GM12875 (cell line): ENCODE measurements around the gene LPP.

Experiments
- H3K4me3 ChIP-seq: one replicate; pipeline ENCODE4 v1.5.1; 2011; ENCODE audit warnings: low read depth, low read length, control low read depth
- TF ChIP-seq, protein P1 (sequence below): IDR thresholded peaks from 2 replicates; pipeline ENCODE4 v1.5.1; 2011; ENCODE audit warnings: low read depth, mild to moderate bottlenecking, control low read depth, inconsistent platforms, low read length, moderate library complexity, borderline replicate concordance; ENCODE audit not compliant: insufficient read depth

Gene LPP

DNA sequence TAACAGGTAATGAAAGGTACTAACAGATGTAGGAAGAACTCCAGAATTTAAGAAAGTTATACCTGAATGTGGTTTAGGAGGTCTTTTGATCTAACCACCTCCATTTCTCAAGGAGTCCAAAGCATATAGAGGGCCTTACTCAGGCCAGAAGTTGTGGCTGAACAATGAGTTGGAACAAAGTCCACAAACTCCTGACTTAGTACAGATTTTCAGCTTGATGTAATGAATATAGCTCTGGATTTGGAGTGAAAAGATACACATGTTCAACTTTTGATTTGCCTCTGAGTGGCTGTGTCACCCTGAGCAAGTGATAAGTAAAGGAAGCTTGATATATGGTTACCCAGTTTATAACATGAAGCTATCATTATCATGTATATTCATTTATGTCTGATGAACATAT, 390.1 kb downstream of the LPP start:
- no peak overlapping the region for H3K4me3 ChIP-seq
- TF ChIP-seq, protein P1, sequence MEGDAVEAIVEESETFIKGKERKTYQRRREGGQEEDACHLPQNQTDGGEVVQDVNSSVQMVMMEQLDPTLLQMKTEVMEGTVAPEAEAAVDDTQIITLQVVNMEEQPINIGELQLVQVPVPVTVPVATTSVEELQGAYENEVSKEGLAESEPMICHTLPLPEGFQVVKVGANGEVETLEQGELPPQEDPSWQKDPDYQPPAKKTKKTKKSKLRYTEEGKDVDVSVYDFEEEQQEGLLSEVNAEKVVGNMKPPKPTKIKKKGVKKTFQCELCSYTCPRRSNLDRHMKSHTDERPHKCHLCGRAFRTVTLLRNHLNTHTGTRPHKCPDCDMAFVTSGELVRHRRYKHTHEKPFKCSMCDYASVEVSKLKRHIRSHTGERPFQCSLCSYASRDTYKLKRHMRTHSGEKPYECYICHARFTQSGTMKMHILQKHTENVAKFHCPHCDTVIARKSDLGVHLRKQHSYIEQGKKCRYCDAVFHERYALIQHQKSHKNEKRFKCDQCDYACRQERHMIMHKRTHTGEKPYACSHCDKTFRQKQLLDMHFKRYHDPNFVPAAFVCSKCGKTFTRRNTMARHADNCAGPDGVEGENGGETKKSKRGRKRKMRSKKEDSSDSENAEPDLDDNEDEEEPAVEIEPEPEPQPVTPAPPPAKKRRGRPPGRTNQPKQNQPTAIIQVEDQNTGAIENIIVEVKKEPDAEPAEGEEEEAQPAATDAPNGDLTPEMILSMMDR = no peak

DNA sequence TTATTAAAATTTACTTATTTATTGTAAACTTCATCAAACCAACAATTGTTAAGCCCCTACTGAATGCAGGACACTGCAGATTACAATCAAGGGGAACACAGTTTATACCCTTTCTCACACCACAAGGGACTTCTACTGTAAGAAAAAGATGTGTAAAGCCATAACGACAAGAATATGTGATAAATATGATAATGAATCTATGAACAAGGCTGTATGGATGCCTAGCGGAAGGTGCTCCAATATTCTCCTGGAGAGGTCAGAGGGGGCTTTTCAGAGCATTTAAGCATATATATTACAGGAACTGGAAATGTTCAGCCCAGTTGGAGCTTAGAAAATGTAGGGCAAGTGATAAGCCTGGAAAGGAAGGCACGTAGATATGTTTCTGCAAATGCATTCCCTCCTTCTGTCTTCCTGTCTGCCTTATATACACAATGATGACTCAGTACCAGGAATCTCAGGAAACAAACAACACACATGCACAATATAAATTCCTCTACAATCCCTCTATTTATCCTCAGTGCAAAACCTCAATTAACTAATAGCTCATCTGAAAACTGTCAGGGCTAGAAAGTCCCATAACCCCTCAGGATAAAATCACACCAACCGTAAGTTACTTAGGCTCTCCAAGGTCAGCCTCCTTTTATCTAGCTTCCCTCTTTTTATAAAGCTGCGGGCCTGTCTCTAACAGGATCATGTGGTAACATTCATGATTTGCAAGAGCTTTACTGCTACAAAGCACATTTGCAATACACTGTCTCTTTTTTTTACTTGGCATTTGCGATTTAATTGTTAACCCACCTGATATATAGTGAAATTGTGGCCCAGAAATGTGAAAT, 393.1 kb downstream of the LPP start:
- TF ChIP-seq, protein P1 = no peak
- no peak overlapping the region for H3K4me3 ChIP-seq

DNA sequence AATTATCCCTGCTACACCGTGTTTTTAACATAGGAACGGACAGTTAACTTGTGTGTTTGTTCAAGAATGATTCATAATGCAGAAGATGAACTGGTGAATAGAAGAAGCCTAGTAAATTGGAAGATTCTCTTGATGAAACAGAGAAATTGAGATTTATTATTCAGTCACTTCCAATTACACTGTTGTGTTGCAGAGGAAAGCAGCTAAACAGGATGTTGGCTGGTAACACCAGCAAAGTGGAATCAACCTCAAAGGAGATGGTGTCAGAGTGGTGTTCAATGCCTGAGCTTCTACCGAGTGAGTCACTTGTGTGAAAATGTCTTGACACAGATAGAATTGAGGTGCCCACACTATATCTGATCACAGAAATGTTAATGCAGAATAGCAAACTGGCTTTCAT, 399.6 kb downstream of the LPP start:
- TF ChIP-seq, protein P1 = no peak
- H3K4me3 ChIP-seq = no peak overlapping the region

DNA sequence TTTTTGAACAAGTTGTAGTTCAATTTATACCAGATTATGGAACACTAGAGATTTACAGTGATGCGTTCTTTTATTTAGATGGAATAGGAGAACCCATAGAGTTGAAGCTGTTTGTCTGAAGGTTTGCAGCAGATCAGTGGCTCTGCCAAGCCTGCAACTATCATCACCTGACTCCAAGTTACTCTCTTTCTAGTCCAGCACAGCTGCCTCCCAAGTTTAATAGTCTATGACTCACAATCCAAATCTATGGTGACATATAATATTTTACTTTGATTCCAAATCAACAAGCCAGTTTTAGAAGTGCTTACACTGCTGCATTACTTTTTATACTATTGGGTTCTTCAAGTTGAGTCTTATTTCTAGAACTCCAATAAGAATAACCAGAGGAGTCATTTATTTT, 400.4 kb downstream of the LPP start:
- TF ChIP-seq, protein P1 = no peak
- no peak overlapping the region for H3K4me3 ChIP-seq

DNA sequence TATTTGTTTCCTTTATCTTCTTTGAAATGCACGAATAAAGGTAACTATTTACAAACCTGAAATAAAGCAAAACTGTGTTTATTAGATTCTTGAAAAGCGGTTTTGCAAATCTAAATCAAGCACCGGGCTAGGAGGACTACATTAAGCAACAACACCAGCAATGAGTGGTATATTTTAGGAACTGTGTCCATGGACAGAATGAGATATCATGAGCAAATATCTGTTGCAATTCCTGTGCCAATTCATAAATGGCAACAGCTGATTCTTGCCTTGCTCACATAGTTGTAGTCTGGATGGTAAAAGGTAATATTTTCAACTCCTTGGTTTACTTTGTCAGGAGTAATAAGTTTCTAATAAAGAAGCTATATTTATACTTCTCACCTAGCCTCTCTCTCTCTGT, 403.3 kb downstream of the LPP start:
- H3K4me3 ChIP-seq = no peak overlapping the region
- TF ChIP-seq, protein P1 = no peak

DNA sequence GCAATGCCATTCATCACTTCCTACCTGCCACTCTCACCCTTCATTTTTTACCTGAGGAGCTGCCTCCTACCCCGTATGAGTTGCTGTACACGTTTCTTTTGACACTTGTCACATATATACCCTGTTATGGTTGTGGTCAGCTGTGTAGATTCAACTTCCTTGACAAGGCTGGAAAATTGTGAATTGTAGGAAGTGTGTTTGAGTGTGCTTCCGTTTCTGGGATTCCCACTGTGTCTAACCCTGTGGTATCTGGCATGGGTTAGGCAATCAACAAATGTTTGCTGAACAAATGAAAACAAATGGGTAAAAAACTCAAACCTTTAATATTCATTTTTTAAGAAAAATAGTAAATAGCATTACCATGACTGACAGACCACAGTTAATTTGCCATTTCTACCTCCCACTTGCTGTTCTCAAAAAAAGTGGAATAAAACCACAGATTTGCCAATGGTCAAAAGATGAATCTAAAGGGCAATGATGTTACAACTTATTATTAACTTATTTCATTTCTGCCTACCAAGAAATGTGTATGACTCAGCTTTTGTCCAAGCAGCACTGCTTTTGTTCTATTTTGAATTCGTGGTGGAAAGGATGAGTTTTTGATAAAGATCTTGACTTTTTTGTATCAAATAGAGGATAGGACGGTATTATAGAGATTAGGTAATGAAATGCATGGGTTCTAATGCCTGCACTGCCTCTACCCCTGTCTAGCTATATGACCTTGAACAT, 404.6 kb downstream of the LPP start:
- TF ChIP-seq, protein P1 = no peak
- no peak overlapping the region for H3K4me3 ChIP-seq

DNA sequence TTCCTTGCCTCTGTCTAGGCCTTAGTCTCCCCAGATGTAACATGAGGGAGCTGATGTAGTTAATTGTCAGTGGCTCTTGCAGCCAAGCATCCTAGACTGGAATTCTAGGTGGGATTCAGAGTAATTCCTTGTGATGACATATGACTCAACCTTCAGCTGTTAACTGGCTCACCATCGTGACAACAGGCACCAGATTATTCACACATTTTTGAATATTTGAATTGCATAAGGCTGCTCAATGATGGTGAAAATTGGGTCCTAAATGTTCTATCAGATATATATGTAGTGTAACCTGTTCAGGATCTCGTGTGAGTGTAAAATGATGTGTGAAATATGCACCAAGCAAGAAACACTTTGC, 405.1 kb downstream of the LPP start:
- H3K4me3 ChIP-seq = no peak overlapping the region

More for the DNA sequence above, 405.1 kb downstream of the LPP start:
- TF ChIP-seq, protein P1 = no peak
